ENCODE measurements around the gene RCAN1. TPM values are rescaled to one million over a fixed set of nuclear protein-coding genes. Genes with fewer than 3 reads are reported as not detected.

The RCAN1 gene
- total and polyA plus RNA-seq, 9 of the 15 experiments (the other 6 are each of a cell fraction or from before 2014, with no cell fraction given) = 4.4 to 16.5 (median 12.3) TPM

GRCh38 chr21:34536311-34536710 is 78.6 kb downstream of the RCAN1 start:
- TF ChIP-seq TEAD1 (CRISPR knock-in tag; IDR thresholded peaks at IDR 0.05) = no peak
- no peak for TF ChIP-seq POLR3A (IDR thresholded peaks at IDR 0.05; ENCODE audit: borderline replicate concordance, extremely low read depth, insufficient read depth, insufficient read length)
- TF ChIP-seq SRF (CRISPR knock-in tag; IDR thresholded peaks at IDR 0.05) = no peak
- no peak for TF ChIP-seq HOXB6 (CRISPR knock-in tag; IDR thresholded peaks at IDR 0.05; ENCODE audit: borderline replicate concordance)
- intact Hi-C loops (cut with micrococcal nuclease) (no loop called here), in situ Hi-C loops (cut with MboI) (no loop called here)
- 54% methylated on average over 8 of the region's 8 CpGs for WGBS (ENCODE audit: insufficient coverage, low coverage, missing lambda C conversion rate)
- Histone ChIP-seq H4K20me1 (replicated peaks; ENCODE audit: control insufficient read depth, insufficient read depth, low read length) (no peaks in the 10 kb centered on the region), H3K9me1 (ENCODE audit: control insufficient read depth, insufficient read depth, low read length) (no peaks in the 10 kb centered on the region), H3K4me3 (no peak overlapping the region), H3K27ac (ENCODE audit: extremely low read depth, low read depth, low read length) (no peak overlapping the region), H3K9ac (ENCODE audit: insufficient read depth in 1 of 2, low read depth in 2 of 2, low read length in 2 of 2) (no peak overlapping the region), H3K4me1 (replicated peaks in 1 of 2; ENCODE audit: control insufficient read depth in 2 of 2, insufficient read depth in 2 of 2, low read length in 2 of 2) (no peaks in the 10 kb centered on the region; a peak in 1 of 5 replicates), H3K4me2 (ENCODE audit: insufficient read depth, low read length) (no peak overlapping the region), H2AFZ (ENCODE audit: low read depth, low read length) (no peak overlapping the region), H3K79me2 (ENCODE audit: control insufficient read depth, insufficient read depth, low read length) (no peaks in the 10 kb centered on the region), H3K36me3 (ENCODE audit: control insufficient read depth, insufficient read depth, low read length) (no peaks in the 10 kb centered on the region), H3K9me3 (replicated peaks; ENCODE audit: control insufficient read depth, insufficient read depth, low read depth, low read length) (no peaks in the 10 kb centered on the region), H3K27me3 (ENCODE audit: control insufficient read depth in 2 of 2, insufficient read depth in 2 of 2, low read length in 2 of 2) (peaks cover 0 to 12% of the 10 kb centered on the region in 2 experiments; a peak in 2 of 5 replicates)
- no peak for FAIRE-seq
- POLR2A ChIA-PET = no interaction called here
- CTCF ChIA-PET (ENCODE audit: low intra/inter-chr PET ratio) = interaction anchor here (0.7 kb wide), 1 partner anchor 37 kb away, joined by 4 read pairs; no protein-coding TSS in a partner anchor
- no peak for ATAC-seq
- BruUV-seq (replicated peaks) = no TSS peak
- no peak for DNase-seq (ENCODE audit: extremely low read depth in 1 of 4, low spot score in 3 of 4)

GRCh38 chr21:34535886-34536285 is 79.0 kb downstream of the RCAN1 start:
- no TSS peak for BruUV-seq (replicated peaks)
- Histone ChIP-seq H3K36me3 (ENCODE audit: control insufficient read depth, insufficient read depth, low read length) (no peaks in the 10 kb centered on the region), H3K27me3 (ENCODE audit: control insufficient read depth in 2 of 2, insufficient read depth in 2 of 2, low read length in 2 of 2) (peaks cover 0 to 12% of the 10 kb centered on the region in 2 experiments; a peak in 2 of 5 replicates), H3K9ac (ENCODE audit: insufficient read depth in 1 of 2, low read depth in 2 of 2, low read length in 2 of 2) (no peak overlapping the region), H3K79me2 (ENCODE audit: control insufficient read depth, insufficient read depth, low read length) (no peaks in the 10 kb centered on the region), H2AFZ (ENCODE audit: low read depth, low read length) (no peak overlapping the region), H3K4me2 (ENCODE audit: insufficient read depth, low read length) (no peak overlapping the region), H3K9me3 (replicated peaks; ENCODE audit: control insufficient read depth, insufficient read depth, low read depth, low read length) (no peaks in the 10 kb centered on the region), H3K27ac (ENCODE audit: extremely low read depth, low read depth, low read length) (no peak overlapping the region), H3K4me1 (replicated peaks in 1 of 2; ENCODE audit: control insufficient read depth in 2 of 2, insufficient read depth in 2 of 2, low read length in 2 of 2) (no peaks in the 10 kb centered on the region; a peak in 1 of 5 replicates), H4K20me1 (replicated peaks; ENCODE audit: control insufficient read depth, insufficient read depth, low read length) (no peaks in the 10 kb centered on the region), H3K9me1 (ENCODE audit: control insufficient read depth, insufficient read depth, low read length) (no peaks in the 10 kb centered on the region), H3K4me3 (no peak overlapping the region)
- 30% methylated on average over 3 of the region's 3 CpGs for WGBS (ENCODE audit: insufficient coverage, low coverage, missing lambda C conversion rate)
- ATAC-seq = no peak
- in situ Hi-C loops (cut with MboI) (no loop called here), intact Hi-C loops (cut with micrococcal nuclease) (no loop called here)
- POLR2A ChIA-PET = no interaction called here
- CTCF ChIA-PET (ENCODE audit: low intra/inter-chr PET ratio) = no interaction called here
- FAIRE-seq = no peak
- DNase-seq (ENCODE audit: extremely low read depth in 1 of 4, low spot score in 3 of 4) = no peak
- no peak for TF ChIP-seq TRIM25 (IDR thresholded peaks at IDR 0.05; ENCODE audit: borderline replicate concordance)
- TF ChIP-seq TBL1XR1 (IDR thresholded peaks at IDR 0.05; ENCODE audit: low read length in 2 of 2) = no peak
- TF ChIP-seq ZNF766 (CRISPR knock-in tag; conservative IDR thresholded peaks at IDR 0.05) = no peak
- TF ChIP-seq ERF (CRISPR knock-in tag; IDR thresholded peaks at IDR 0.05) = no peak
- no peak for TF ChIP-seq ZMIZ1 (IDR thresholded peaks at IDR 0.05; ENCODE audit: low read depth in 2 of 2, low read length in 2 of 2)
- TF ChIP-seq ZNF24 (IDR thresholded peaks at IDR 0.05) = no peak
